ENCODE data around the gene FAM222B.
"Not testable (repeated sequence)": the region's sequence is repeated elsewhere in the genome, so short reads cannot be mapped to it uniquely, and the experiment has no call there.

- not testable (repeated sequence) for TF ChIP-seq CTCF (conservative IDR thresholded peaks at IDR 0.05; ENCODE audit: low read depth, low read length); EZH2 (IDR thresholded peaks at IDR 0.05; ENCODE audit: low read length, unreplicated experiment)
Measured at GRCh38 chr17:28735913-28736769, 106.4 kb downstream of the FAM222B start.

Measured in PC-3 (cell line).